Measurements from ENCODE around the gene PUS1.

DNA sequence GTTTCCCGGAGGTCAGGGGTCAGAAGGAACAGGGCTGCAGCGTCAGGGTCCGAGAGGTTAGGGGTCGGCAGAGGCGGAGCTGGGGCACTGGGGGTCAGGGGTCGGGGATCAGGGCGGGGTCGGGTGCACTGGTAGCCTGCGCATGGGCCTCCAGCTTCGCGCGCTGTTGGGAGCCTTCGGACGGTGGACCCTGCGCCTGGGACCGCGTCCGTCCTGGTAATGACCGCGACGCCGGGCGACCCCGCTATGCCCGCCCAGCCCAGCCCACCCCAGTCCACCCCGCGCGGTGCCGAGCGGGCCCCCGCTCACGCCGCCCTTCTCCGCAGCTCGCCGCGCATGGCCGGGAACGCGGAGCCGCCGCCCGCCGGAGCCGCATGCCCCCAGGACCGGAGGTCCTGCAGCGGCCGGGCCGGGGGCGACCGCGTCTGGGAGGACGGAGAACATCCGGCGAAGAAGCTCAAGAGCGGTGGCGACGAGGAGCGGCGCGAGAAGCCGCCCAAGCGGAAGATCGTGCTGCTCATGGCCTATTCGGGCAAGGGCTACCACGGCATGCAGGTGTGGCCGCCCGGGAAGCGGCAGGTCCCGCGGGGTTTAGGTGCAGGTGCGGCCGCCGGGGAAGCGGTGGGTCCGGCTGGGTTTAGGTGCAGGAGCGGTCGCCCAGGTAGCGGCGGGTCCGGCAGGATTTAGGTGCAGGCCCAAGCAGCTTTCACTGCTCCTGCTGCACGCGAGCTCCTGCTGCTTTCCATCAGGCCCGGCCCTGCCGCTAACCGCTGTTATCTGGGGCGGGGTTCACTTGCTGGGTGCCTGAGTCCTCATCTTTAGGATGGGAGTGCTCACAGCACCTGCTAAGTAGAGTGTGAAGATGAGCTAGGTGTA is 743 bp downstream of the PUS1 start:
- TF ChIP-seq, protein P1, sequence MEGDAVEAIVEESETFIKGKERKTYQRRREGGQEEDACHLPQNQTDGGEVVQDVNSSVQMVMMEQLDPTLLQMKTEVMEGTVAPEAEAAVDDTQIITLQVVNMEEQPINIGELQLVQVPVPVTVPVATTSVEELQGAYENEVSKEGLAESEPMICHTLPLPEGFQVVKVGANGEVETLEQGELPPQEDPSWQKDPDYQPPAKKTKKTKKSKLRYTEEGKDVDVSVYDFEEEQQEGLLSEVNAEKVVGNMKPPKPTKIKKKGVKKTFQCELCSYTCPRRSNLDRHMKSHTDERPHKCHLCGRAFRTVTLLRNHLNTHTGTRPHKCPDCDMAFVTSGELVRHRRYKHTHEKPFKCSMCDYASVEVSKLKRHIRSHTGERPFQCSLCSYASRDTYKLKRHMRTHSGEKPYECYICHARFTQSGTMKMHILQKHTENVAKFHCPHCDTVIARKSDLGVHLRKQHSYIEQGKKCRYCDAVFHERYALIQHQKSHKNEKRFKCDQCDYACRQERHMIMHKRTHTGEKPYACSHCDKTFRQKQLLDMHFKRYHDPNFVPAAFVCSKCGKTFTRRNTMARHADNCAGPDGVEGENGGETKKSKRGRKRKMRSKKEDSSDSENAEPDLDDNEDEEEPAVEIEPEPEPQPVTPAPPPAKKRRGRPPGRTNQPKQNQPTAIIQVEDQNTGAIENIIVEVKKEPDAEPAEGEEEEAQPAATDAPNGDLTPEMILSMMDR (IDR thresholded peaks at IDR 0.05; ENCODE audit: low read depth, low read length): no peak
- no peak for TF ChIP-seq POLR2A (IDR thresholded peaks at IDR 0.05; ENCODE audit: extremely low read depth, insufficient read length)
- TF ChIP-seq, protein P2, sequence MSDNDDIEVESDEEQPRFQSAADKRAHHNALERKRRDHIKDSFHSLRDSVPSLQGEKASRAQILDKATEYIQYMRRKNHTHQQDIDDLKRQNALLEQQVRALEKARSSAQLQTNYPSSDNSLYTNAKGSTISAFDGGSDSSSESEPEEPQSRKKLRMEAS (IDR thresholded peaks at IDR 0.05; ENCODE audit: low read depth, low read length): no peak

Data from NB4 (cell line).